Prostate gland (tissue), 2 donors: ENCODE data around the gene MSRB2.

ENCODE experiments used
- POLR2A ChIP-seq: fragments of 450-650 bp; IDR thresholded peaks from one replicate; pipeline ENCODE4 v1.6.1; 2016; ENCODE audit warnings: antibody characterized with exemption, mild to moderate bottlenecking
- POLR2AphosphoS5 ChIP-seq: sonication (generic); formaldehyde crosslinking; IDR thresholded peaks from one replicate; pipeline ENCODE4 v1.6.1; 2017; ENCODE audit warnings: antibody characterized with exemption
- TF ChIP-seq, protein P1 (sequence below), 4 experiments: fragments of 200-600 bp in 2 of 4; fragments of 450-650 bp in 2 of 4; sonication (generic) in 2 of 4; IDR thresholded peaks; 1 replicate in 3 of 4; 2 replicates in 1 of 4; pipeline ENCODE4 v1.5.1; 2016 to 2019; ENCODE audit warnings: antibody characterized with exemption in 4 of 4, mild to moderate bottlenecking in 2 of 4, moderate library complexity in 2 of 4

DNA sequence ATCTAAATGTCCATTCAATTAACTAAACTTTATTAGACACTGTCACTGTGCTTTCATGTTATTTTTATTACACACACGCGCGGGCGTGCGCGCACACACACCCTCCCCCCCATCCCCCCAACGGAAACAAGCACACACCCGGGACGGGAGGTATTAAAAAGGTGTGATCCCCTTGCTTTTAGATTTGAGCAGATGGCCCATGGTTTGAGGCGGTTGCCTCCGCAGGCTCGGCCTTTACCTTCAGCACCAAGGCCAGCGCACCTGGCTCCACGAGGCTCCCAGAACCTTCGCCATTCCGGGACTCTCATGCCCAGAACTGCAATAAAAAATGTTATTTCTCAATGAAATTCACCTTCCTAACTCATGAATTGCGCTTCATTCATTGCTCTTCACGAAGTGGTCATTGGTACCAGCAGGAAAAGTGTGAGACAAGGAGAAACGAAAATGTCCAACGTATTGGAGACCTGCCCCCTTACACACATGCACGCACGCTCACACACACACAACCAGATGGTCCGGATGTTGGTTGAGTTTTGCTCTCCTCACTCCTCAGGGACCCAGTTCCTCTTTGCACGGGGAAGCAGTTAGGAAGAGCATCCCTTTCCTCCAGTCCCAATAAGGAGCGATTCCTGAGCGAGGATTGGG lies 76.0 kb downstream of the MSRB2 start:
- TF ChIP-seq POLR2A (no peak), POLR2AphosphoS5 (no peak)
- TF ChIP-seq, protein P1, sequence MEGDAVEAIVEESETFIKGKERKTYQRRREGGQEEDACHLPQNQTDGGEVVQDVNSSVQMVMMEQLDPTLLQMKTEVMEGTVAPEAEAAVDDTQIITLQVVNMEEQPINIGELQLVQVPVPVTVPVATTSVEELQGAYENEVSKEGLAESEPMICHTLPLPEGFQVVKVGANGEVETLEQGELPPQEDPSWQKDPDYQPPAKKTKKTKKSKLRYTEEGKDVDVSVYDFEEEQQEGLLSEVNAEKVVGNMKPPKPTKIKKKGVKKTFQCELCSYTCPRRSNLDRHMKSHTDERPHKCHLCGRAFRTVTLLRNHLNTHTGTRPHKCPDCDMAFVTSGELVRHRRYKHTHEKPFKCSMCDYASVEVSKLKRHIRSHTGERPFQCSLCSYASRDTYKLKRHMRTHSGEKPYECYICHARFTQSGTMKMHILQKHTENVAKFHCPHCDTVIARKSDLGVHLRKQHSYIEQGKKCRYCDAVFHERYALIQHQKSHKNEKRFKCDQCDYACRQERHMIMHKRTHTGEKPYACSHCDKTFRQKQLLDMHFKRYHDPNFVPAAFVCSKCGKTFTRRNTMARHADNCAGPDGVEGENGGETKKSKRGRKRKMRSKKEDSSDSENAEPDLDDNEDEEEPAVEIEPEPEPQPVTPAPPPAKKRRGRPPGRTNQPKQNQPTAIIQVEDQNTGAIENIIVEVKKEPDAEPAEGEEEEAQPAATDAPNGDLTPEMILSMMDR (IDR thresholded peaks at IDR 0.05) = no peak
